ENCODE results near the gene GIN1. TPM values are rescaled to one million over a fixed set of nuclear protein-coding genes. Genes with fewer than 3 reads are reported as not detected.
A peak's percentile ranks its signal among the peaks of the same experiment; 100 is the strongest.
"Not testable (repeated sequence)": the region's sequence is repeated elsewhere in the genome, so short reads cannot be mapped to it uniquely, and the experiment has no call there.

The GIN1 gene
- total RNA-seq, 1 donor from 2014 or later, result 5.1 TPM

DNA sequence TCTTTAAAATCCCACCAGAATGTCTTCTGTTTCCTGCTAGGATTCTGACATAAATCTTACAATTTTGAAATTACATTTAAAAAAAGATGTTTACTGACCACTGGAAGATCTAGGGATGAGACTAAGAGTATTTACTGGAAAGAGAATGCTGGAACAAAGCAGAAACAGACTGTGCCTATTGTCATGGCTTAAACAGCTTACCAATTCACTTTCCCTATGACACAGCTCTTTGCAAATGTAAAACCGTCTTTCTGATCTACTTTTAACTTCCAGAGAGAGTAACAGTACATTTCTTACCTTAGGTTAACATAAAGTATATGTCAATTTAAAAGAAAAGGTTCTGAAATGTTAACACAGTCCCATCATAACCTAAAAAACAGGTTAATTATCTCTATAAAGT, 10.7 kb downstream of the GIN1 start:
- DNase-seq, result no peak

GRCh38 chr5:103108086-103108485, 11.9 kb downstream of the GIN1 start:
- no peak for DNase-seq

- DNase-seq, result no peak
These were observed 17.7 kb downstream of the GIN1 start for GRCh38 chr5:103102234-103102633.

DNA sequence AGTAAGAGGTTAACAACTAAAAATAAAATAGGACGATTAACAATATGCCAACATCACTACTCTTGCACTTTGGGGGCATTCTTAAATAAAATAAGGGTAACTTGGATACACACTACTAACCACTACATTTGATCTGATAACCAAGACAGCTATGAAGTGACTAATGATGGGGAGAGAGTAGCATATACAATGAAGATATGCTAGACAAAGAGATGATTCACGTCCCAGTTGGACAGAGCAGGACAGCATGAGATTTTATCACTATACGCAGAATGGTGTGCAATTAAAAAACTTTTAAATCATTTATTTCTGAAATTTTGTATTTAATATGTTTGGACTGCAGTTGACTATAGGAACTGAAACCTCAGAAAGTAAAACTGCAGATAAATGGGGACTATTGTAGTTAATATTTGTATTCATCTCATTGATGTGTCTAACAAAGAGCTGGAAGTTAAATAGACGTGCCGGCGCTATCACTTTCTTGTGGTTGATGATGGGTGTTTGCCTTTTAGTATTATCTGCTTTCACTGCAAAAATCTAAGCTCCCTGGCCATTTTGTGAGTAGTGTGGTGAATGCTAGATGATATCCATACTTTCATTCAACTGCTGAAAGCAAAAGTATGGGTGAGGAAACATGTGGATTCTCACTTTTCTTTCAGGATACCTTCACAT, 18.7 kb downstream of the GIN1 start:
- no peak for DNase-seq

- DNase-seq, result no peak
These were observed 20.9 kb downstream of the GIN1 start for GRCh38 chr5:103098993-103099392.

DNA sequence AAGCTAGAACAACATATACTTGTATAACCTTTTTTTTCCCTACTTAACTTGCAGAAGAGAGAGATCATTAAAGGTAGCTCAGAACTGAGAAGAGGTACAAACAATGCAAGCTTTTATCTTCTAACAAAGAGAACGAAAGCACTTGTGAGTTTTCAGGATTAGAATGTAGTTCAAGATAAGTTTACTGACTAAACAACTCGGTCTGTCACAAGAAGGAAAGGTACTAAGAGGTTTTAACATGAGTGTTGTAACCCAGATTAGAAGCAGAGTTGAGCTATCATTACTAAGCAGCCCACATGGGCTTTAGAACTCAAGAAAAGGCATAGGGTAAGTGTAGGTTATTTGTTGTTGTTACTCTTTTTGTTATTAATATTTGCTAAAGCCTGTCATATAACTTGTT, 25.2 kb downstream of the GIN1 start:
- DNase-seq, result no peak

DNA sequence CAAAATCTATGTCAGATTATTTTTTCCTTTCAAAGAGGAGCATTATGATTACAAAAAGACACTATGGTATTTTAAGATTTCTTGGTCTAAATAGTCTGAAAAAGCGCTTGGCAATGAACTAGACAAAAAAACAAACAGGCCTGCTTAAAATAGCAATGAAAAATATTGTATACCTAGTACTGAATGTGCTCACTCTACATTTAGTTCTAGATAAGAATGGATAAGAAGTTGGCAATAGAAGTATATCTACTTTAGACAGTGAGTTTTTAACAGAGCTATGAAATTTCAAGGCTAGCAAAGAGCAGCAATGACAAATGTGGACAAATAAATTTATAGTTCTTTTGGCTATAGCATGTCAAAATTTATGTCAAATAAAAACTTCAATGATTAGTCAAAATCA, 26.2 kb downstream of the GIN1 start:
- DNase-seq, result no peak

- no peak for DNase-seq
These were observed 27.3 kb downstream of the GIN1 start for GRCh38 chr5:103092676-103093075.

DNA sequence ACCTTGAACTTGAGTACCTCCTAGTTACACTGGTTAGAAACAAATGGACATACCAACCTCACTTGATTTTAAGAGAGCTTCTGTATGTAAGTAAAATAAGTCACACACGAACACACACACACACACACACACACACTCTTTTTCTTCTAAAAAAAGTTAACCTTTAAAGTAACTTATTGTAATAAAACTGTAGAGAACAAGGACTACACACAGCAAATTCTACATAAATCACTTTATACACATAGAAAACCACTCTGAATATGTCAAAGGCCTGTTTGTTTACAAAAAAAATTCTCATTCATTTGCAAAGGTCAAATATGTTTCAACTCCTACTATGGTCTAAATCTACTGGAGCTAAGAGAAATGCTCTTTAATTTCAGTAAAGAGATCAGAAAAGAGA, 29.1 kb downstream of the GIN1 start:
- DNase-seq, result no peak

- DNase-seq, result no peak
These were observed 30.7 kb downstream of the GIN1 start for GRCh38 chr5:103089272-103089671.

DNA sequence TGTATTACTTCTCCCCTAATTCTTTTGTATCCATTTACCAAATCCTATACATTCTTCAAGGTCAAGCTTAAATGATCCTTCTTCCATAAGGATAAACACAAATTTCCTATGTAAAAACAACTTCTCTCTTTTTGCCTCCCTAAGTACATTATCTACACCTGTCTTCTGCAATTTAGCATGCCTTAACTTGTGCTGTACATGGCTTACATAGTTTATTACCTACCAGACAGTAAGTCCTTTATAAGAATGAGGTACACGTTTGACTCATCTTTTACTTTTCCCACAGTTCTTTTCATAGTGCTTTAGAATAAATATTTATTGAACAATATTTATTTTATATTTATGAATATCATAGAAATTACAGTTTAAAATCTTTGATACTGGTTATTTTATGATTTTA, 33.4 kb downstream of the GIN1 start:
- DNase-seq, result no peak

GRCh38 chr5:103079796-103080195, 40.1 kb downstream of the GIN1 start:
- DNase-seq, result no peak

DNA sequence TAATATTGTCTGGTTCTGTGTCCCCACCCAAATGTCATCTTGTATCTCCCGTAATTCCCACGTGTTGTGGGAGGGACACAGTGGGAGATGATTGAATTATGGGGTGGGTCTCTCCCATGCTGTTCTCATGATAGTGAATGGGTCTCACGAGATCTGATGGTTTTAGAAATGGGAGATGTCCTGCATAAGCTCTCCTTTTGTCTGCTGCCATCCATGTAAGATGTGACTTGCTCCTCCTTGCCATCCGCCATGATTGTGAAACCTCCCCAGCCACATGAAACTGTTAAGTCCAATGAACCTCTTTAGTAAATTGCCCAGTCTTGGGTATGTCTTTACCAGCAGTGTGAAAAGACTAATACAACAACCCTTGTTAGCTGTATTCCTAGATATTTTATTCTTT, 44.5 kb downstream of the GIN1 start:
- no peak for DNase-seq

- not testable (repeated sequence) for DNase-seq
These were observed 46.4 kb downstream of the GIN1 start for GRCh38 chr5:103073500-103073899.

- no peak for DNase-seq
These were observed 53.6 kb downstream of the GIN1 start for GRCh38 chr5:103066326-103066725.

DNA sequence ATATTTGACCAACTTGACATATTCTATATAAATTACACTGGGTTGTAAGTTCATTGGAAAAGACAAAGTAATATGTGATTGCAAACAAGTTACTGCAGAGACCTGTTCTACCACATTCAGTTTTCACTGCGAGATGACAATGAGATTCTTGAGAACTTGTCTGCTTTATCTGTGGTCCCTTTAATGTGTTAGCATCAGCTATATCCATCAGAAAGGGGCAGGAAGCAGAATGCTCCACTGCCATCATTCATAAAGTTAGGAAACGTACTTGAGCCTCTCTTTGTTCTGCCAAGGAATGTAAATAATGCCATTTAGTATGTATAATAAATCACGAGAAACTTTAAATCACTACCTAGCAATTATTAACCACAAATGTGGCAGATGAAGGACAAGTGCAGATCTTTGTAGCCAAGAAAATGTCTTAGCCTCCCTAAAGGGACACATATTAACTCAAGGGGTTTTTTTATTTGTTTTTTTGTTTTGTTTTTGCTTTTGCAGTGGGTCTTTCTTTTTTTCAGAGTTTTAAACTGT, 59.4 kb downstream of the GIN1 start:
- DNase-seq, result no peak

- DNase-seq, result no peak
These were observed 60.4 kb downstream of the GIN1 start for GRCh38 chr5:103059525-103059924.

- no peak for DNase-seq
These were observed 62.5 kb downstream of the GIN1 start for GRCh38 chr5:103057208-103058130.

DNA sequence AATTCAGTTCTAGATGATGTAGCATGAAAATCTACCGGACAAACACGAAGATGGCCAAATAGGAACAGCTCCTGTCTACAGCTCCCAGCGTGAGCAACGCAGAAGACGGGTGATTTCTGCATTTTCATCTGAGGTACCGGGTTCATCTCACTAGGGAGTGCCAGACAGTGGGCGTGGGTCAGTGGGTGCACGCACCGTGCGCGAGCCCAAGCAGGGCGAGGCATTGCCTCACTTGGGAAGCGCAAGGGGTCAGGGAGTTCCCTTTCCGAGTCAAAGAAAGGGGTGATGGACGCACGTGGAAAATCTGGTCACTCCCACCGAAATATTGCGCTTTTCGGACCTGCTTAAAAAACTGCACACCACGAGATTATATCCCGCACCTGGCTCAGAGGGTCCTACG, 73.2 kb downstream of the GIN1 start:
- DNase-seq, result not testable (repeated sequence)

- peak; percentile 77 for DNase-seq
These were observed 78.8 kb downstream of the GIN1 start for GRCh38 chr5:103041071-103041676.

DNA sequence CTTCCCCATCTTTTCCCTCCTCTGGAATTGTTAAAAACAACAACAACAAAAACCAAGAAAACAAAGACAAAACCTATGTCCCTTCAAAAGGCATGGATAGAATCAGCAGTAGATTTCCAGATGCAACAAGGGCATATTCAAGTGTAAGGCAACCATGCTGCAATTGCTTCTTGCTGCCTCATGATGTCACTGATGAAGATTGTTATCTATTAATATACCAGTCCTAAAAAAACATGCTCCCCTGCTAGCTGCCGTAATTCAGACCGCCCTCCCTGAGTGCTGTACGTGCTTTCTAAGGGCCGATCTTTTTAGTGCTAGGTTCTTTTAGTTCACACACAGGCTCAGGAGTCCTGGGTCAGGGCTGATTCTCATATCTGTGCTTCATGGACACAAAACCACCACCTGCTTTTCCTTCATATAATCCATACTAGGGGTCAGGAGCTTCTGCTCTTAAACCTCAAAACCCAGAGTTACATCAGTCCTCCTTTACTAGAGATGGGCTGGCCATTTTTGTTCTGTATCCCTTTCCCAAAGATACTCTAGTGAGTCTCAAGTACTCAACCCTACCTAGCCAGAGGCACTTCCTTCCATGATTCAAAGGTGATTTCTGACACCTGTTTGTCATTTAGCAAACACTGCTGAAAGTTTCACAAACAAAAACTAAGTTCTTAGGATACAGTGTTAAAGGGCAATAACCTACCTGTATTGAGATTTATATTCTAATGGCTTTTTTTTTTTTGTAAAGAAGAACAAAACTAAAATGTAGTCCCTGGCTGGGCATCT, 82.1 kb downstream of the GIN1 start:
- DNase-seq, result no peak

DNA sequence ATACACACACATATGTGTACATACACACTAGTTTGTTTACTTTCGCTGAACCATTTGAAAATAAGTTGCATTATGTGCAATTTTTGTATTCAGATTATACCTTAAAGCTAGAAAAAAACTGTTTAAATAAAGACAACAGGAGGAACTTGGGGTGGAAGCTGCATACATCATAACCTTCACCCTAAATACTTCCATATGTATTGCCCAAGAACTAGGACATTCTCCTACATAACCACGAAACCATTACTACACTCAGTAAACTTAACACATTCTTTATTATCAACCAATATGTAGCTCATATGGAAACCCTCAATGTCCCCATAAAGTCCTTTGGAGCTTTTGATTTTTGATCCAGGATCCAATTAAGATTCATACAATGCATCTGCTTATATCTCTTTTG, 83.3 kb downstream of the GIN1 start:
- DNase-seq, result no peak

Measured in dermis blood vessel endothelial cell (primary cell).